ENCODE data around the gene SLC45A1.
"Not testable (repeated sequence)": the region's sequence is repeated elsewhere in the genome, so short reads cannot be mapped to it uniquely, and the experiment has no call there.

The SLC45A1 gene

GRCh38 chr1:8317647-8318381 is at the start of gene SLC45A1:
TSS of gene SLC45A1 (plus strand) at chr1:8318114. CDS start at chr1:8324330, 6,216 bp downstream.
- DNase-seq = peak; percentile 72

- no peak for DNase-seq
Observed at GRCh38 chr1:8273036-8273435, 44.9 kb upstream of the SLC45A1 start.

GRCh38 chr1:8274352-8274751 is 43.6 kb upstream of the SLC45A1 start:
- no peak for DNase-seq

- DNase-seq = no peak
Observed at GRCh38 chr1:8276173-8276914, 41.6 kb upstream of the SLC45A1 start.

GRCh38 chr1:8276932-8277331 is 41.0 kb upstream of the SLC45A1 start:
- no peak for DNase-seq

GRCh38 chr1:8278677-8279076 is 39.2 kb upstream of the SLC45A1 start:
- DNase-seq = not testable (repeated sequence)

GRCh38 chr1:8281843-8282509 is 35.9 kb upstream of the SLC45A1 start:
- DNase-seq = no peak

GRCh38 chr1:8283058-8283884 is 34.6 kb upstream of the SLC45A1 start:
- no peak for DNase-seq

GRCh38 chr1:8284127-8284526 is 33.8 kb upstream of the SLC45A1 start:
- DNase-seq = no peak

- DNase-seq = no peak
Observed at GRCh38 chr1:8285103-8285502, 32.8 kb upstream of the SLC45A1 start.

- DNase-seq = no peak
Observed at GRCh38 chr1:8285965-8286364, 31.9 kb upstream of the SLC45A1 start.

GRCh38 chr1:8293118-8293517 is 24.8 kb upstream of the SLC45A1 start:
- no peak for DNase-seq

GRCh38 chr1:8293641-8294169 is 24.2 kb upstream of the SLC45A1 start:
- no peak for DNase-seq

GRCh38 chr1:8294170-8294697 is 23.7 kb upstream of the SLC45A1 start:
- DNase-seq = no peak

GRCh38 chr1:8297245-8297644 is 20.7 kb upstream of the SLC45A1 start:
- DNase-seq = no peak

GRCh38 chr1:8299963-8300362 is 18.0 kb upstream of the SLC45A1 start:
- no peak for DNase-seq

- DNase-seq = no peak
Observed at GRCh38 chr1:8302081-8302956, 15.6 kb upstream of the SLC45A1 start.

- DNase-seq = no peak
Observed at GRCh38 chr1:8303141-8303540, 14.8 kb upstream of the SLC45A1 start.

GRCh38 chr1:8303876-8304275 is 14.0 kb upstream of the SLC45A1 start:
- DNase-seq = no peak

GRCh38 chr1:8307628-8308027 is 10.3 kb upstream of the SLC45A1 start:
- no peak for DNase-seq

- no peak for DNase-seq
Observed at GRCh38 chr1:8311068-8311718, 6.7 kb upstream of the SLC45A1 start.

All from left hindlimb (tissue), 1 donor.